Fibroblast of lung (primary cell): Measurements from ENCODE around the gene YWHAQ. TPM values are rescaled to one million over a fixed set of nuclear protein-coding genes. Genes with fewer than 3 reads are reported as not detected.
A peak's percentile ranks its signal among the peaks of the same experiment; 100 is the strongest.

Source experiments
- DNase-seq, 2 donors: peaks; one replicate each; pipeline versions ENCODE4 v3.0.0 to v3.0.0-alpha.2; 2010; ENCODE audit warnings: low read depth in 2 of 2
- H2AFZ ChIP-seq: 2 replicates; pipeline ENCODE4 v1.5.1; 2012; ENCODE audit warnings: low read length, control low read depth, inconsistent platforms
- H3K27ac ChIP-seq: 2 replicates; pipeline ENCODE4 v1.5.1; 2011; ENCODE audit warnings: low read length, control low read depth; ENCODE audit not compliant: insufficient read depth
- H3K27me3 ChIP-seq: 2 replicates; pipeline ENCODE4 v1.5.1; 2011; ENCODE audit warnings: mild to moderate bottlenecking, low read length; ENCODE audit not compliant: control insufficient read depth, insufficient read depth
- H3K36me3 ChIP-seq: 2 replicates; pipeline ENCODE4 v1.5.1; 2011; ENCODE audit warnings: low read length; ENCODE audit not compliant: control insufficient read depth, insufficient read depth
- H3K4me1 ChIP-seq: 2 replicates; pipeline ENCODE4 v1.5.1; 2011; ENCODE audit warnings: low read length; ENCODE audit not compliant: control insufficient read depth, insufficient read depth; ENCODE audit errors: extremely low read depth
- H3K4me2 ChIP-seq: 2 replicates; pipeline ENCODE4 v1.5.1; 2011; ENCODE audit warnings: low read length, control low read depth; ENCODE audit not compliant: insufficient read depth; ENCODE audit errors: extremely low read depth
- H3K4me3 ChIP-seq, 4 experiments: fragments of 200-600 bp in 1 of 4; sonication (generic) in 1 of 4; replicated peaks in 1 of 4; 2 replicates each; pipeline ENCODE4 v1.5.1; 2011 to 2016; ENCODE audit warnings: low read length in 4 of 4, low read depth in 3 of 4, mild to moderate bottlenecking in 3 of 4, control low read depth in 2 of 4, inconsistent platforms in 1 of 4, mixed read lengths in 1 of 4; ENCODE audit not compliant: insufficient read depth in 1 of 4; ENCODE audit errors: control extremely low read depth in 1 of 4
- H3K79me2 ChIP-seq: 2 replicates; pipeline ENCODE4 v1.5.1; 2012; ENCODE audit warnings: mild to moderate bottlenecking, low read length, inconsistent platforms; ENCODE audit not compliant: control insufficient read depth, insufficient read depth
- H3K9ac ChIP-seq: 2 replicates; pipeline ENCODE4 v1.5.1; 2011; ENCODE audit warnings: mild to moderate bottlenecking, low read length, control low read depth; ENCODE audit not compliant: insufficient read depth
- H3K9me3 ChIP-seq: 2 replicates; pipeline ENCODE4 v1.5.1; 2012; ENCODE audit warnings: low read depth, low read length; ENCODE audit not compliant: control insufficient read depth, insufficient read depth
- H4K20me1 ChIP-seq: 2 replicates; pipeline ENCODE4 v1.5.1; 2011; ENCODE audit warnings: low read length; ENCODE audit not compliant: control insufficient read depth, insufficient read depth; ENCODE audit errors: extremely low read depth
- EZH2 ChIP-seq: IDR thresholded peaks from 2 replicates; pipeline ENCODE4 v1.5.1; 2012; ENCODE audit warnings: low read length, control low read depth, mild to moderate bottlenecking; ENCODE audit errors: missing control alignments
- polyA minus RNA-seq: library from RNA; depleted of rRNA, polyadenylated mRNA; stranded (reverse); fragments of >200 nt; gene quantifications from 2 replicates; pipeline ENCODE4 v1.2.3, GENCODE V29; 2011; ENCODE audit warnings: low replicate concordance
- polyA plus RNA-seq, 2 donors: library from polyadenylated mRNA; depleted of rRNA in 1 of 2; stranded (reverse) in 1 of 2; unstranded in 1 of 2; fragments of >200 nt; gene quantifications; 2 replicates each; pipeline ENCODE4 v1.2.1, GENCODE V29; 2011 to 2012; ENCODE audit warnings: missing spikeins in 1 of 2
- total RNA-seq: library from RNA; depleted of rRNA; stranded (reverse); fragments of >200 nt; gene quantifications from 2 replicates; pipeline ENCODE4 v1.2.1, GENCODE V29; 2014
- TF ChIP-seq, protein P1 (sequence below), 2 donors: IDR thresholded peaks in 1 of 2; conservative IDR thresholded peaks in 1 of 2; 1 replicate in 1 of 2; 2 replicates in 1 of 2; pipeline ENCODE4 v1.5.1; 2011 to 2012; ENCODE audit warnings: low read length in 2 of 2, control low read depth in 1 of 2, inconsistent platforms in 1 of 2, low read depth in 1 of 2, mild to moderate bottlenecking in 1 of 2

Gene YWHAQ
- 247 and 323 TPM in 2 replicates for total RNA-seq
- polyA plus RNA-seq: 510 and 666 TPM in 2 replicates
- polyA plus RNA-seq (2012): 393 and 565 TPM in 2 replicates
- polyA minus RNA-seq: 89.7 and 132 TPM in 2 replicates

DNA sequence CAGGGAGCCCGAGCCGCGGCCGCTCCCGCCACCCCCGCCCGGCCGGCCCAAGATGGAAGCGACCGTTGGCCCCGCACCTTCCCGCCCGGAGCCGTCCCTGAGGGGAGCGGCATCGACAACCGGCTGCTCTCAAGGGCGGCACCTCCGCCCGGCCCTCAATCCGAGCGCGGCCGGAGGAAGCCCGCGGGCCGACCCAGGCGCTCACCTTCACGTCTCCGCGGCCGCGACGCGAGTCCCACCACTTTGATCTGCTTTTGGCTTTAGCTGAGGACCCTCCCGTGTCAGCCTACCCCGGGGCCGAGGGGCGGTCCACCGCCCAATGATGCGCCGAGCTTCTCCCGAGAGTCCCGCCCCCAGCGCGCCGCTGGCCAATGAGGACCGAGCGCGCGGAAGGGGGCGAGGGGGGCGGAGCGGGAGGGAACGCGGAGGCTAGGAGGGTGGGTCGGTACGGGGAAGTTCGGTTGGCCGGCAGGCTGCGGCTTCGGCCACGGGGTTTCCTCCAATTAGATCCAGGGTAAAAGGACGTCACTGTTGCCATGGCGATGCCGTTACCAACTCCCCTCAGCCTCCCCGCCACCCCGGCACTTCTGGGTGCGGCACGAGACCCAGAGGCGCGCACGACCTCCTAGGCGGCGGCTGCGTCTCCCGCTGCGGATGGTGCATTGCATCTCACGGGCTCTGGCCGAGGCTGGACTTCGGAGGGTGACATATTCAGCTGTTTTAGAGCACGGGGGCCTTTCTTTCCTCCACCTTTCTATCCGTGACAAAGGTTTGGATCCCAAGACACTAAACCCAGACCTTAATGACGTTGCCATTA is at the start of gene YWHAQ:
TSS of gene YWHAQ (minus strand) at position 262 of the 817 bp plus-strand sequence. CDS start 545 bp downstream, outside the sequence.
- peak within 1 kb of the TSS; percentile 86 for H3K4me2 ChIP-seq
- no peaks in the 10 kb centered on the region for H3K9me3 ChIP-seq
- peaks cover 3% of the 10 kb centered on the region for H3K36me3 ChIP-seq
- H3K4me3 ChIP-seq: peak within 1 kb of the TSS; percentile 77 to 97 (median 96)
- peak; percentile 98 to 99 for DNase-seq
- TF ChIP-seq, protein P1, sequence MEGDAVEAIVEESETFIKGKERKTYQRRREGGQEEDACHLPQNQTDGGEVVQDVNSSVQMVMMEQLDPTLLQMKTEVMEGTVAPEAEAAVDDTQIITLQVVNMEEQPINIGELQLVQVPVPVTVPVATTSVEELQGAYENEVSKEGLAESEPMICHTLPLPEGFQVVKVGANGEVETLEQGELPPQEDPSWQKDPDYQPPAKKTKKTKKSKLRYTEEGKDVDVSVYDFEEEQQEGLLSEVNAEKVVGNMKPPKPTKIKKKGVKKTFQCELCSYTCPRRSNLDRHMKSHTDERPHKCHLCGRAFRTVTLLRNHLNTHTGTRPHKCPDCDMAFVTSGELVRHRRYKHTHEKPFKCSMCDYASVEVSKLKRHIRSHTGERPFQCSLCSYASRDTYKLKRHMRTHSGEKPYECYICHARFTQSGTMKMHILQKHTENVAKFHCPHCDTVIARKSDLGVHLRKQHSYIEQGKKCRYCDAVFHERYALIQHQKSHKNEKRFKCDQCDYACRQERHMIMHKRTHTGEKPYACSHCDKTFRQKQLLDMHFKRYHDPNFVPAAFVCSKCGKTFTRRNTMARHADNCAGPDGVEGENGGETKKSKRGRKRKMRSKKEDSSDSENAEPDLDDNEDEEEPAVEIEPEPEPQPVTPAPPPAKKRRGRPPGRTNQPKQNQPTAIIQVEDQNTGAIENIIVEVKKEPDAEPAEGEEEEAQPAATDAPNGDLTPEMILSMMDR (conservative IDR thresholded peaks at IDR 0.05 in 1 of 2, IDR thresholded peaks at IDR 0.05 in 1 of 2; ENCODE audit: low read depth in 1 of 2, low read length in 2 of 2): no peak
- TF ChIP-seq EZH2: no peak
- peak within 1 kb of the TSS; percentile 97 for H3K9ac ChIP-seq
- H3K27me3 ChIP-seq: no peaks in the 10 kb centered on the region
- H4K20me1 ChIP-seq: no peaks in the 10 kb centered on the region
- H3K79me2 ChIP-seq: peaks cover 45% of the 10 kb centered on the region
- H2AFZ ChIP-seq: peak within 1 kb of the TSS; percentile 44
- H3K4me1 ChIP-seq: peaks cover 19% of the 10 kb centered on the region
- H3K27ac ChIP-seq: peak within 1 kb of the TSS; percentile 95

DNA sequence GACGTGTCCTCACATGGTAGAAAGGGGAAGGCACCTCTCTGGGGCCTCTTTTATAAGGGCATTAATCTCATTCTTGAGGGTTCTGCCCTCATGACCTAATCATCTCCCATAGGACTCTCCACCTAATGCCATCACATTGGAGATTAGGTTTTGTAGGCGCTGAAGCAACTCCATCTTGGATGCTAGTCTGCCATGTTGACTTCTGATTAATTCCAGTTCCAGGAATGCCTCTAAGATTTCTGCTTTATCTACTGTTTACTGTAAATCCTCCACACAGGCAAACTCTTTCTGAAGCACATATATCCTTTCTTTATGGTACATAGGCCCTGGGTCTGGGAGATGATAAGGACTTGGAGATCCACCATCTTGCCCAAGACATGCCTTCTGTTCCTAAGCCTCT is 49.3 kb upstream of the YWHAQ start:
- Histone ChIP-seq H3K9ac (no peak overlapping the region), H3K4me1 (peaks cover 9% of the 10 kb centered on the region), H3K27ac (no peak overlapping the region), H3K79me2 (no peaks in the 10 kb centered on the region), H3K4me2 (no peak overlapping the region), H3K36me3 (no peaks in the 10 kb centered on the region), H2AFZ (no peak overlapping the region), H3K4me3 (no peak overlapping the region), H4K20me1 (no peaks in the 10 kb centered on the region), H3K9me3 (no peaks in the 10 kb centered on the region), H3K27me3 (no peaks in the 10 kb centered on the region)
- TF ChIP-seq, protein P1 (conservative IDR thresholded peaks at IDR 0.05 in 1 of 2, IDR thresholded peaks at IDR 0.05 in 1 of 2; ENCODE audit: low read depth in 1 of 2, low read length in 2 of 2): no peak
- no peak for TF ChIP-seq EZH2
- DNase-seq: no peak

DNA sequence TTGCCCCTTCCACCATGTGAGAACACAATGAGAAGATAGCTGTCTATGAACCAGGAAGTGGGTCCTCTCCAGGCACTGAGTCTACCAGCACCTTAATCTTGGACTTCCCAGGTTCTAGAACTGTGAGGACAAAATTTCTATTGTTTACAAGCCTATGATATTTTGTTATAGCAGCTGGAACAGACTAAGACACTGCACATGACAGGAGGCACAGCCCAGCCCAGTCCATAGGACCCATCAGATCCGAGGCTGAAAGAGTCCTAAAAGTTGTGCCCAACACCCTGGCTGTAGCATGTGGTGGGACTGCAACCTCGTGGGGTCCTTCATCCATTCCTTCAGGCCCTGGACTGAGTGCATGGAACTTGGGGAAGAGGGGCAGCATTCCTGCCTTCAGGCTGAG is 48.4 kb upstream of the YWHAQ start:
- no peaks in the 10 kb centered on the region for H3K79me2 ChIP-seq
- H3K9ac ChIP-seq: no peak overlapping the region
- no peak overlapping the region for H3K27ac ChIP-seq
- no peaks in the 10 kb centered on the region for H3K9me3 ChIP-seq
- no peak overlapping the region for H3K4me3 ChIP-seq
- DNase-seq: no peak
- no peaks in the 10 kb centered on the region for H3K36me3 ChIP-seq
- H4K20me1 ChIP-seq: no peaks in the 10 kb centered on the region
- no peaks in the 10 kb centered on the region for H3K27me3 ChIP-seq
- TF ChIP-seq, protein P1 (conservative IDR thresholded peaks at IDR 0.05 in 1 of 2, IDR thresholded peaks at IDR 0.05 in 1 of 2; ENCODE audit: low read depth in 1 of 2, low read length in 2 of 2): no peak
- no peak for TF ChIP-seq EZH2
- peaks cover 14% of the 10 kb centered on the region for H3K4me1 ChIP-seq
- no peak overlapping the region for H2AFZ ChIP-seq
- H3K4me2 ChIP-seq: no peak overlapping the region
